ENCODE measurements around the gene SBNO2. TPM values are rescaled to one million over a fixed set of nuclear protein-coding genes. Genes with fewer than 3 reads are reported as not detected.
A peak's percentile ranks its signal among the peaks of the same experiment; 100 is the strongest.

SBNO2 gene
- total and polyA plus RNA-seq, 7 experiments from 2014 or later = 1.7 to 137 (median 93.5) TPM

- H3K36me3 ChIP-seq (ENCODE audit: control insufficient read depth in 2 of 3, insufficient read depth in 3 of 3, low read length in 3 of 3) = peaks cover 0 to 63% (median 5%) of the 10 kb centered on the region in 3 experiments
- H3K27ac ChIP-seq (ENCODE audit: low read depth, low read length) = no peak overlapping the region
- no peak overlapping the region for H3K4me3 ChIP-seq (ENCODE audit: low read length)
- no peaks in the 10 kb centered on the region for H3K9me3 ChIP-seq (ENCODE audit: control insufficient read depth in 2 of 3, low read length in 3 of 3)
- H3K4me1 Mint-ChIP-seq = peaks cover 0 to 5% (median 0%) of the 10 kb centered on the region in 7 donors
- peaks cover 0 to under 1% (median 0%) of the 10 kb centered on the region in 11 donors for H3K9me3 Mint-ChIP-seq
- POLR2A ChIA-PET = no interaction called here
- no peak overlapping the region for H3K4me3 Mint-ChIP-seq
- DNase-seq (no peak), ATAC-seq (no peak)
- CTCF ChIA-PET = no interaction called here
- H3K27ac Mint-ChIP-seq = no peak overlapping the region
- no peaks in the 10 kb centered on the region for H3K27me3 ChIP-seq (ENCODE audit: control insufficient read depth in 2 of 2, insufficient read depth in 2 of 2, low read length in 2 of 2)
- H3K36me3 Mint-ChIP-seq = peaks cover 0 to 10% (median 0%) of the 10 kb centered on the region in 5 donors
- intact Hi-C loops (cut with micrococcal nuclease) = no loop called here
- no peaks in the 10 kb centered on the region for H3K27me3 Mint-ChIP-seq
- no peaks in the 10 kb centered on the region for H3K4me1 ChIP-seq (ENCODE audit: control insufficient read depth in 2 of 2, insufficient read depth in 2 of 2, low read length in 2 of 2)
Observed at GRCh38 chr19:1153891-1154730, 20.0 kb downstream of the SBNO2 start.

GRCh38 chr19:1151917-1152587, 22.0 kb downstream of the SBNO2 start:
- Mint-ChIP-seq H3K27ac (no peak overlapping the region), H3K36me3 (peaks cover 0 to 10% (median 0%) of the 10 kb centered on the region in 5 donors), H3K4me1 (peaks cover 0 to 8% (median 0%) of the 10 kb centered on the region in 7 donors), H3K4me3 (no peak overlapping the region), H3K9me3 (peaks cover 0 to 2% (median 0%) of the 10 kb centered on the region in 11 donors), H3K27me3 (no peaks in the 10 kb centered on the region)
- Histone ChIP-seq H3K36me3 (ENCODE audit: control insufficient read depth in 2 of 3, insufficient read depth in 3 of 3, low read length in 3 of 3) (peaks cover 0 to 61% (median 5%) of the 10 kb centered on the region in 3 experiments), H3K27me3 (ENCODE audit: control insufficient read depth in 2 of 2, insufficient read depth in 2 of 2, low read length in 2 of 2) (no peaks in the 10 kb centered on the region), H3K9me3 (ENCODE audit: control insufficient read depth in 2 of 3, low read length in 3 of 3) (no peaks in the 10 kb centered on the region), H3K4me1 (ENCODE audit: control insufficient read depth in 2 of 2, insufficient read depth in 2 of 2, low read length in 2 of 2) (no peaks in the 10 kb centered on the region), H3K27ac (ENCODE audit: low read depth, low read length) (no peak overlapping the region), H3K4me3 (ENCODE audit: low read length) (no peak overlapping the region)
- no peak for DNase-seq
- intact Hi-C loops (cut with micrococcal nuclease) = no loop called here
- ChIA-PET CTCF (no interaction called here), POLR2A (interaction anchor here (1.3 kb wide), 1 partner anchor 15 kb away, joined by 4 read pairs; no protein-coding TSS in a partner anchor)
- ATAC-seq = no peak

- ChIA-PET CTCF (interaction anchor here (0.6 kb wide), 1 partner anchor 417 kb away, joined by 3 read pairs; no protein-coding TSS in a partner anchor), POLR2A (no interaction called here)
- H3K4me1 ChIP-seq (ENCODE audit: control insufficient read depth in 2 of 2, insufficient read depth in 2 of 2, low read length in 2 of 2) = no peaks in the 10 kb centered on the region
- Mint-ChIP-seq H3K9me3 (peaks cover 0 to 2% (median 0%) of the 10 kb centered on the region in 11 donors), H3K4me1 (peaks cover 0 to 7% (median 0%) of the 10 kb centered on the region in 7 donors), H3K27me3 (no peaks in the 10 kb centered on the region), H3K4me3 (no peak overlapping the region), H3K27ac (no peak overlapping the region), H3K36me3 (peaks cover 0 to 10% (median 0%) of the 10 kb centered on the region in 5 donors)
- ATAC-seq = no peak
- H3K27ac ChIP-seq (ENCODE audit: low read depth, low read length) = no peak overlapping the region
- intact Hi-C loops (cut with micrococcal nuclease) = no loop called here
- H3K4me3 ChIP-seq (ENCODE audit: low read length) = no peak overlapping the region
- DNase-seq = no peak
- no peaks in the 10 kb centered on the region for H3K9me3 ChIP-seq (ENCODE audit: control insufficient read depth in 2 of 3, low read length in 3 of 3)
- peaks cover 0 to 68% (median 5%) of the 10 kb centered on the region in 3 experiments for H3K36me3 ChIP-seq (ENCODE audit: control insufficient read depth in 2 of 3, insufficient read depth in 3 of 3, low read length in 3 of 3)
- no peaks in the 10 kb centered on the region for H3K27me3 ChIP-seq (ENCODE audit: control insufficient read depth in 2 of 2, insufficient read depth in 2 of 2, low read length in 2 of 2)
Observed at GRCh38 chr19:1151037-1151724, 22.9 kb downstream of the SBNO2 start.

- H3K36me3 Mint-ChIP-seq = peaks cover 0 to 10% (median 0%) of the 10 kb centered on the region in 5 donors
- H3K9me3 ChIP-seq (ENCODE audit: control insufficient read depth in 2 of 3, low read length in 3 of 3) = no peaks in the 10 kb centered on the region
- DNase-seq (no peak), ATAC-seq (no peak)
- CTCF ChIA-PET = no interaction called here
- intact Hi-C loops (cut with micrococcal nuclease) = no loop called here
- H3K27me3 Mint-ChIP-seq = no peaks in the 10 kb centered on the region
- H3K27ac Mint-ChIP-seq = no peak overlapping the region
- no peak overlapping the region for H3K4me3 ChIP-seq (ENCODE audit: low read length)
- H3K9me3 Mint-ChIP-seq = peaks cover 0 to 2% (median 0%) of the 10 kb centered on the region in 11 donors
- no peak overlapping the region for H3K27ac ChIP-seq (ENCODE audit: low read depth, low read length)
- peaks cover 0 to 5% (median 0%) of the 10 kb centered on the region in 7 donors for H3K4me1 Mint-ChIP-seq
- no peak overlapping the region for H3K4me3 Mint-ChIP-seq
- POLR2A ChIA-PET = no interaction called here
- H3K36me3 ChIP-seq (ENCODE audit: control insufficient read depth in 2 of 3, insufficient read depth in 3 of 3, low read length in 3 of 3) = peaks cover 0 to 75% (median 5%) of the 10 kb centered on the region in 3 experiments
- no peaks in the 10 kb centered on the region for H3K27me3 ChIP-seq (ENCODE audit: control insufficient read depth in 2 of 2, insufficient read depth in 2 of 2, low read length in 2 of 2)
- no peaks in the 10 kb centered on the region for H3K4me1 ChIP-seq (ENCODE audit: control insufficient read depth in 2 of 2, insufficient read depth in 2 of 2, low read length in 2 of 2)
Observed at GRCh38 chr19:1150333-1151036, 23.6 kb downstream of the SBNO2 start.

- H3K27ac Mint-ChIP-seq = peak overlapping the region in 1 of 9 donors; percentile 56
- DNase-seq (no peak), ATAC-seq (no peak)
- no peaks in the 10 kb centered on the region for H3K27me3 ChIP-seq (ENCODE audit: control insufficient read depth in 2 of 2, insufficient read depth in 2 of 2, low read length in 2 of 2)
- H3K4me1 ChIP-seq (ENCODE audit: control insufficient read depth in 2 of 2, insufficient read depth in 2 of 2, low read length in 2 of 2) = no peaks in the 10 kb centered on the region
- no peak overlapping the region for H3K4me3 Mint-ChIP-seq
- intact Hi-C loops (cut with micrococcal nuclease) = no loop called here
- H3K36me3 Mint-ChIP-seq = peaks cover 3 to 16% (median 5%) of the 10 kb centered on the region in 5 donors
- no peak overlapping the region for H3K27ac ChIP-seq (ENCODE audit: low read depth, low read length)
- no peak overlapping the region for H3K4me3 ChIP-seq (ENCODE audit: low read length)
- peaks cover 0 to 77% (median 5%) of the 10 kb centered on the region in 3 experiments for H3K36me3 ChIP-seq (ENCODE audit: control insufficient read depth in 2 of 3, insufficient read depth in 3 of 3, low read length in 3 of 3)
- ChIA-PET CTCF (no interaction called here), POLR2A (no interaction called here)
- peaks cover 0 to 4% (median 0%) of the 10 kb centered on the region in 11 donors for H3K9me3 Mint-ChIP-seq
- peaks cover 0 to 12% (median 4%) of the 10 kb centered on the region in 7 donors for H3K4me1 Mint-ChIP-seq
- no peaks in the 10 kb centered on the region for H3K27me3 Mint-ChIP-seq
- no peaks in the 10 kb centered on the region for H3K9me3 ChIP-seq (ENCODE audit: control insufficient read depth in 2 of 3, low read length in 3 of 3)
Observed at GRCh38 chr19:1149259-1150045, 24.6 kb downstream of the SBNO2 start.

All from naive thymus-derived CD4-positive, alpha-beta T cell (primary cell).